Sigmoid colon (tissue), 7 donors: ENCODE data around the gene SPATA33. TPM values are rescaled to one million over a fixed set of nuclear protein-coding genes. Genes with fewer than 3 reads are reported as not detected.

Experiments
- DNase-seq: peaks from one replicate; pipeline ENCODE4 v3.0.0-alpha.2; 2019
- H3K27ac ChIP-seq, 4 donors: fragments of 200-600 bp; sonication (generic); one replicate each; pipeline ENCODE4 v1.5.1; 2016 to 2019; ENCODE audit warnings: mild to moderate bottlenecking in 1 of 4
- H3K27me3 ChIP-seq, 3 donors: fragments of 200-600 bp; sonication (generic); one replicate each; pipeline ENCODE4 v1.5.1; 2019; ENCODE audit warnings: mild to moderate bottlenecking in 1 of 3
- H3K36me3 ChIP-seq, 4 donors: fragments of 200-600 bp; sonication (generic); one replicate each; pipeline ENCODE4 v1.5.1; 2016 to 2019
- H3K4me1 ChIP-seq, 4 donors: fragments of 200-600 bp; sonication (generic); one replicate each; pipeline ENCODE4 v1.5.1; 2017 to 2019
- H3K4me3 ChIP-seq, 4 donors: fragments of 200-600 bp; sonication (generic); one replicate each; pipeline ENCODE4 v1.5.1; 2017 to 2019; ENCODE audit warnings: mild to moderate bottlenecking in 2 of 4, moderate library complexity in 1 of 4
- H3K9me3 ChIP-seq, 4 donors: fragments of 200-600 bp in 3 of 4; sonication (generic) in 3 of 4; one replicate each; pipeline versions ENCODE4 v1.5.1 to v1.6.1; 2013 to 2019
- EP300 ChIP-seq, 4 donors: sonication (generic); formaldehyde crosslinking; IDR thresholded peaks; one replicate each; pipeline ENCODE4 v1.6.1; 2017; ENCODE audit warnings: antibody characterized with exemption in 4 of 4
- POLR2A ChIP-seq, 2 donors: fragments of 450-650 bp; IDR thresholded peaks; one replicate each; pipeline ENCODE4 v1.6.1; 2016; ENCODE audit warnings: antibody characterized with exemption in 2 of 2, mild to moderate bottlenecking in 2 of 2, moderate library complexity in 2 of 2
- POLR2AphosphoS5 ChIP-seq, 4 donors: sonication (generic); formaldehyde crosslinking; IDR thresholded peaks; one replicate each; pipeline ENCODE4 v1.6.1; 2017; ENCODE audit warnings: antibody characterized with exemption in 4 of 4
- WGBS, 2 donors: extraction: QIAGEN DNeasy Blood & Tissue Kit; methylation state at CpG; one replicate each; pipeline ENCODE4 v1.1.7; 2013; 5-methylcytosine and 5-hydroxymethylcytosine counted together
- intact Hi-C: fragments of 100-400 bp; cut with DNase I; formaldehyde crosslinking; loops from one replicate; pipeline ENCODE4 v1.15.1; 2023
- polyA plus RNA-seq, 3 donors: library from polyadenylated mRNA; stranded (reverse); fragments of 200-250 nt; gene quantifications; one replicate each; pipeline ENCODE4 v1.2.3, GENCODE V29; 2013
- total RNA-seq, 4 donors: library from RNA; depleted of rRNA; stranded (reverse); fragments of >200 nt; gene quantifications; one replicate each; pipeline ENCODE4 v1.1.0, GENCODE V29; 2016
- TF ChIP-seq, protein P1 (sequence below), 4 experiments: fragments of 450-650 bp in 3 of 4; fragments of 200-600 bp in 1 of 4; IDR thresholded peaks; one replicate each; pipeline ENCODE4 v1.5.1; 2016 to 2019; ENCODE audit warnings: antibody characterized with exemption in 4 of 4, mild to moderate bottlenecking in 3 of 4, moderate library complexity in 2 of 4
- donor health status: healthy with polysubstance abuse.
- donor health status: Bipolar disorder and iron deficiency.
- donor health status: healthy.

Gene SPATA33
- total and polyA plus RNA-seq, 7 donors: 1.4 to 7.7 (median 4.6) TPM

GRCh38 chr16:89616623-89617022 lies 41.0 kb upstream of the SPATA33 start:
- H3K4me1 ChIP-seq: no peaks in the 10 kb centered on the region
- no peaks in the 10 kb centered on the region for H3K36me3 ChIP-seq
- H3K27me3 ChIP-seq: peaks cover 10 to 77% (median 21%) of the 10 kb centered on the region in 3 donors
- no peak overlapping the region for H3K27ac ChIP-seq
- WGBS, 2 donors: 65 to 89% methylated on average over 20 of the region's 20 CpGs
- no peak overlapping the region for H3K4me3 ChIP-seq
- intact Hi-C loops: no loop called here
- no peak for DNase-seq
- no peaks in the 10 kb centered on the region for H3K9me3 ChIP-seq
- TF ChIP-seq, protein P1, sequence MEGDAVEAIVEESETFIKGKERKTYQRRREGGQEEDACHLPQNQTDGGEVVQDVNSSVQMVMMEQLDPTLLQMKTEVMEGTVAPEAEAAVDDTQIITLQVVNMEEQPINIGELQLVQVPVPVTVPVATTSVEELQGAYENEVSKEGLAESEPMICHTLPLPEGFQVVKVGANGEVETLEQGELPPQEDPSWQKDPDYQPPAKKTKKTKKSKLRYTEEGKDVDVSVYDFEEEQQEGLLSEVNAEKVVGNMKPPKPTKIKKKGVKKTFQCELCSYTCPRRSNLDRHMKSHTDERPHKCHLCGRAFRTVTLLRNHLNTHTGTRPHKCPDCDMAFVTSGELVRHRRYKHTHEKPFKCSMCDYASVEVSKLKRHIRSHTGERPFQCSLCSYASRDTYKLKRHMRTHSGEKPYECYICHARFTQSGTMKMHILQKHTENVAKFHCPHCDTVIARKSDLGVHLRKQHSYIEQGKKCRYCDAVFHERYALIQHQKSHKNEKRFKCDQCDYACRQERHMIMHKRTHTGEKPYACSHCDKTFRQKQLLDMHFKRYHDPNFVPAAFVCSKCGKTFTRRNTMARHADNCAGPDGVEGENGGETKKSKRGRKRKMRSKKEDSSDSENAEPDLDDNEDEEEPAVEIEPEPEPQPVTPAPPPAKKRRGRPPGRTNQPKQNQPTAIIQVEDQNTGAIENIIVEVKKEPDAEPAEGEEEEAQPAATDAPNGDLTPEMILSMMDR (IDR thresholded peaks at IDR 0.05): no peak
- TF ChIP-seq EP300 (IDR thresholded peaks at IDR 0.05) (no peak), POLR2A (IDR thresholded peaks at IDR 0.05) (no peak), POLR2AphosphoS5 (IDR thresholded peaks at IDR 0.05) (no peak)

- intact Hi-C loops: no loop called here
- Histone ChIP-seq H3K27ac (no peak overlapping the region), H3K27me3 (peaks cover 10 to 81% (median 22%) of the 10 kb centered on the region in 3 donors), H3K9me3 (no peaks in the 10 kb centered on the region), H3K4me1 (no peaks in the 10 kb centered on the region), H3K36me3 (no peaks in the 10 kb centered on the region), H3K4me3 (no peak overlapping the region)
- no peak for DNase-seq
- WGBS, 2 donors: 51 to 66% methylated on average over 6 of the region's 6 CpGs
- TF ChIP-seq POLR2AphosphoS5 (IDR thresholded peaks at IDR 0.05) (no peak), EP300 (IDR thresholded peaks at IDR 0.05) (no peak), POLR2A (IDR thresholded peaks at IDR 0.05) (no peak)
These were observed 40.6 kb upstream of the SPATA33 start for GRCh38 chr16:89617036-89617435.

- Histone ChIP-seq H3K9me3 (no peaks in the 10 kb centered on the region), H3K4me3 (no peak overlapping the region), H3K4me1 (no peaks in the 10 kb centered on the region), H3K27me3 (peaks cover 10 to 79% (median 22%) of the 10 kb centered on the region in 3 donors), H3K36me3 (no peaks in the 10 kb centered on the region), H3K27ac (no peak overlapping the region)
- intact Hi-C loops: no loop called here
- DNase-seq: no peak
- WGBS, 2 donors: 50 to 67% methylated on average over 16 of the region's 16 CpGs
- TF ChIP-seq POLR2A (IDR thresholded peaks at IDR 0.05) (no peak), EP300 (IDR thresholded peaks at IDR 0.05) (no peak), POLR2AphosphoS5 (IDR thresholded peaks at IDR 0.05) (no peak)
- TF ChIP-seq, protein P1 (IDR thresholded peaks at IDR 0.05): no peak
These were observed 39.3 kb upstream of the SPATA33 start for GRCh38 chr16:89618109-89618998.

- 68 to 74% methylated on average over 12 of the region's 12 CpGs for WGBS, 2 donors
- TF ChIP-seq POLR2AphosphoS5 (IDR thresholded peaks at IDR 0.05) (no peak), EP300 (IDR thresholded peaks at IDR 0.05) (no peak), POLR2A (IDR thresholded peaks at IDR 0.05) (no peak)
- TF ChIP-seq, protein P1 (IDR thresholded peaks at IDR 0.05): no peak
- peaks cover 0 to 5% (median 0%) of the 10 kb centered on the region in 4 donors for H3K4me1 ChIP-seq
- no peaks in the 10 kb centered on the region for H3K9me3 ChIP-seq
- H3K27ac ChIP-seq: no peak overlapping the region
- peaks cover 10 to 75% (median 20%) of the 10 kb centered on the region in 3 donors for H3K27me3 ChIP-seq
- intact Hi-C loops: no loop called here
- H3K36me3 ChIP-seq: no peaks in the 10 kb centered on the region
- DNase-seq: no peak
- no peak overlapping the region for H3K4me3 ChIP-seq
These were observed 37.8 kb upstream of the SPATA33 start for GRCh38 chr16:89619840-89620239.

- Histone ChIP-seq H3K9me3 (no peaks in the 10 kb centered on the region), H3K4me1 (peaks cover 0 to 5% (median 0%) of the 10 kb centered on the region in 4 donors), H3K27ac (no peak overlapping the region), H3K4me3 (no peak overlapping the region), H3K27me3 (peaks cover 5 to 75% (median 15%) of the 10 kb centered on the region in 3 donors), H3K36me3 (no peaks in the 10 kb centered on the region)
- WGBS, 2 donors: 84 to 86% methylated on average over 16 of the region's 16 CpGs
- intact Hi-C loops: no loop called here
- no peak for DNase-seq
- TF ChIP-seq EP300 (IDR thresholded peaks at IDR 0.05) (no peak), POLR2A (IDR thresholded peaks at IDR 0.05) (no peak), POLR2AphosphoS5 (IDR thresholded peaks at IDR 0.05) (no peak)
- TF ChIP-seq, protein P1 (IDR thresholded peaks at IDR 0.05): no peak
These were observed 37.2 kb upstream of the SPATA33 start for GRCh38 chr16:89620406-89620841.
